ENCODE results near the gene DNM3.

- TF ChIP-seq CTCF (IDR thresholded peaks at IDR 0.05) (no peak), EZH2 (IDR thresholded peaks at IDR 0.05) (no peak), EZH2phosphoT487 (IDR thresholded peaks at IDR 0.05) (no peak)
Observed at GRCh38 chr1:172455451-172455850, 614.2 kb downstream of the DNM3 start.

All from neural progenitor cell (in vitro differentiated cells).